ENCODE measurements around the gene APOB. TPM values are rescaled to one million over a fixed set of nuclear protein-coding genes. Genes with fewer than 3 reads are reported as not detected.

APOB gene
- total RNA-seq, 1 donor = under 0.01 TPM

- TF ChIP-seq, protein P1, sequence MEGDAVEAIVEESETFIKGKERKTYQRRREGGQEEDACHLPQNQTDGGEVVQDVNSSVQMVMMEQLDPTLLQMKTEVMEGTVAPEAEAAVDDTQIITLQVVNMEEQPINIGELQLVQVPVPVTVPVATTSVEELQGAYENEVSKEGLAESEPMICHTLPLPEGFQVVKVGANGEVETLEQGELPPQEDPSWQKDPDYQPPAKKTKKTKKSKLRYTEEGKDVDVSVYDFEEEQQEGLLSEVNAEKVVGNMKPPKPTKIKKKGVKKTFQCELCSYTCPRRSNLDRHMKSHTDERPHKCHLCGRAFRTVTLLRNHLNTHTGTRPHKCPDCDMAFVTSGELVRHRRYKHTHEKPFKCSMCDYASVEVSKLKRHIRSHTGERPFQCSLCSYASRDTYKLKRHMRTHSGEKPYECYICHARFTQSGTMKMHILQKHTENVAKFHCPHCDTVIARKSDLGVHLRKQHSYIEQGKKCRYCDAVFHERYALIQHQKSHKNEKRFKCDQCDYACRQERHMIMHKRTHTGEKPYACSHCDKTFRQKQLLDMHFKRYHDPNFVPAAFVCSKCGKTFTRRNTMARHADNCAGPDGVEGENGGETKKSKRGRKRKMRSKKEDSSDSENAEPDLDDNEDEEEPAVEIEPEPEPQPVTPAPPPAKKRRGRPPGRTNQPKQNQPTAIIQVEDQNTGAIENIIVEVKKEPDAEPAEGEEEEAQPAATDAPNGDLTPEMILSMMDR (IDR thresholded peaks at IDR 0.05; ENCODE audit: insufficient read depth, low read length) = no peak
- DNase-seq (ENCODE audit: low read depth) = no peak
- H3K4me3 ChIP-seq (ENCODE audit: low read depth, low read length) = no peak overlapping the region
These were observed 28.8 kb upstream of the APOB start for GRCh38 chr2:21072477-21073242.

DNA sequence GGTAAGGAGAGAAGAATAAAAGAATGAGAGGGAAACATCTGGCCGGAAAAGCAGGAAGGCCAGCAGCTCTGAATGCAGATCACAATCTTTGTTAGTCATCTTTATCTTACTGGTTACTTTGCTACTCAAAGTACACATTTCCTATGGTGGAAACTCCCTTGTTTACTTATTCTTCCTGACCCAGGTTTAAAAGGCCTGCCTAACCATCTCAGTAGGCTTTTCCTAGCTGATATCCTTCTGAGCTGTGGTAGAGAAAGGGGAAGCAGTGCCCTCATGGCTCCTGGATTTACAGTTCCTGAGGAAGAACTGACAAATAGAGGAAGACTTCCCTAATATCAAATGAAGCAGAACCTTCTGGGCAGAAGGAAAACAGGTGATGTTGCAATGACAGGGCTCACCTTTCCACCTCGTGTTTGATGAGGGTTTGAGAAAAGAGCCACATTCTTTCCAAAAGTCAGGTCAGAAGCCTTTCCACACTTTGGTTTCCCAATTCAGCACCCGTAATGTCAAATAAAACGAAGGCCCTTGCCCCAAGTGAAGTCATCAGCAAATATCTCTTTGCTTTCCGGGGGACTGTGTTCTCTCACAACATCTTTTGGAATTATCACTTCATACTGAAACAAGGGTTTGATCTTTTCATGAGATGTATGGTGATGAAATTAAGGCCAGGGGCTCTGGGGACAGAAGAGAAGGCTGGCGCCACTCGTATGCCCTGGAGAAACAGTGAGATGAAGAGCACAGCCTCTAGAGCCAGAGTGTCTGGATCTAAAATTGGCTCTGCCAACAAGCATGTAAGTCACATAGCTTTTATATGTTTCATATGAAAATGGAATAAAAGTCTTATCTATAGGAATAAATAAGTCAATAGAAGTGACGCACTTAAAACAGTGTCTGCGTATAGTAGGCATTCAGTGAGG, 26.7 kb upstream of the APOB start:
- TF ChIP-seq, protein P1 (IDR thresholded peaks at IDR 0.05; ENCODE audit: insufficient read depth, low read length) = no peak
- no peak for DNase-seq (ENCODE audit: low read depth)
- no peak overlapping the region for H3K4me3 ChIP-seq (ENCODE audit: low read depth, low read length)

DNA sequence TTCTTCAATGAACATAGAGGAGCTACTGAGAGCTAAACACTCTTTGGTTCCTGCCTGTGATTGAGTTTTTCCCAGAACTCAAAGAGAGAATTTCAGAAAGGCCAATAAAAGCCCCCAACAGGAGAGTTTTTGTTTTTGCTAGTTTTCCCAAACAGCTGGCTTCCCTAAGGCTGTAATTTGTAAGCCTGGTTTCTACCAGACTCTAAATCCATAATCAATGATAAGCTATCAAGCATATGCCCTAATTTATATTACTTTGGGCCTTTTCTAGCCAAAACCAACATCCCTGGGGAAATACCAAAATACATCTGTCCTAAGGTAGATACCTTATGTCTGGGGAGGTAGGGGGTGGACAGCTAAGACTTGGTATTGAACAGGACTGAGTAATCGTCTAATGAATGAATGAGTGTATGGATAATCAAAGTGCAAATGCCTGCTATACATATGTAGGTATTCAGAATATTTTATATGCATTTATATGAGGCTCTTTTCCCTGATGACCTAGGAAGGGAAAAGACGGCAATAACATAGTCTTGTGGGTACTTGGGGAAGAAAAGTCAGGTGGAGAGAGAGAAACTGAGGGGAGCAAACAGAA, 26.0 kb upstream of the APOB start:
- TF ChIP-seq, protein P1 (IDR thresholded peaks at IDR 0.05; ENCODE audit: insufficient read depth, low read length) = no peak
- no peak for DNase-seq (ENCODE audit: low read depth)
- H3K4me3 ChIP-seq (ENCODE audit: low read depth, low read length) = no peak overlapping the region

DNA sequence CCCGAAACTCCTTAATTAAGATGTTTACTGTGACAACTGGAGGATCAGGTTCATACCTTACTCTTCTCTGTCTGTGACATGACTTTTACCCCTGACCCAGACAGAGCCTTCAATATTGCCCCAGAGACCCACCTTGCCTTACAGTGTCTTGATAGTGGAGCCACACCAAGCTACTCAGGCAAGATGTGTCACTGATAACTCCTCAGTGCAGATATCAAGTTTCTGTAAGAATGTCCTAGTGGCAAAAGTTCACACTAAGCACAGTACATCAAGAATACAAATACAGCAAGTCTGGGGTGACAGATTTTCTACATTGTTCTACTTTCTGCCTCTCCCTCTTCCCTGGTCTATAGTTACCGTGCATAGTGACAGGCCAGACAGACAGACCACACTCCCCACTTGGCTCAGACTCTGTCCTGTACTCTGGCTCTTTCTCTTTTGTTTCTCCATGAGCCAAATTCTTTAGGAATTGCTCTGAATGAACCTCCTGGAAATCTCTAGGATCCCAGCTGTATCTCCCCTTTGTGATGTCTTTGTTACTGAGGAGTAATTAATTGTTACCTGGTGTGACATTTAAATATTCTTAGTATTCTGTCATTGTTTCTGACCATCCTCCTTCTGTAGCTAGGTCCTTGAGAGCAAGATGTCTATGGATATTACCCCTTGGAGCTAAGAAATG, 24.1 kb upstream of the APOB start:
- TF ChIP-seq, protein P1 (IDR thresholded peaks at IDR 0.05; ENCODE audit: insufficient read depth, low read length) = no peak
- no peak overlapping the region for H3K4me3 ChIP-seq (ENCODE audit: low read depth, low read length)
- DNase-seq (ENCODE audit: low read depth) = no peak

GRCh38 chr2:21067125-21067524, 23.3 kb upstream of the APOB start:
- TF ChIP-seq, protein P1 (IDR thresholded peaks at IDR 0.05; ENCODE audit: insufficient read depth, low read length) = no peak
- DNase-seq (ENCODE audit: low read depth) = no peak

GRCh38 chr2:21059885-21060610, 16.2 kb upstream of the APOB start:
- TF ChIP-seq, protein P1 (IDR thresholded peaks at IDR 0.05; ENCODE audit: insufficient read depth, low read length) = no peak
- no peak for DNase-seq (ENCODE audit: low read depth)

More at GRCh38 chr2:21067125-21067524, 23.3 kb upstream of the APOB start:
- no peak overlapping the region for H3K4me3 ChIP-seq (ENCODE audit: low read depth, low read length)

More at GRCh38 chr2:21059885-21060610, 16.2 kb upstream of the APOB start:
- no peak overlapping the region for H3K4me3 ChIP-seq (ENCODE audit: low read depth, low read length)

Measured in fibroblast of the aortic adventitia (primary cell).